ENCODE data around the gene INO80. TPM values are rescaled to one million over a fixed set of nuclear protein-coding genes. Genes with fewer than 3 reads are reported as not detected.

The INO80 gene
- total RNA-seq, 2 donors from 2014 or later: 23.0 to 51.2 TPM

GRCh38 chr15:40940296-40940801 lies 175.7 kb downstream of the INO80 start:
- Histone ChIP-seq H3K36me3 (no peaks in the 10 kb centered on the region), H3K27ac (no peak overlapping the region), H3K27me3 (replicated peaks; ENCODE audit: insufficient read depth) (no peaks in the 10 kb centered on the region), H3K9me3 (no peaks in the 10 kb centered on the region), H3K4me1 (replicated peaks) (peaks cover 7% of the 10 kb centered on the region), H3K4me3 (no peak overlapping the region)
- no peak for DNase-seq (ENCODE audit: low spot score)
- intact Hi-C loops (cut with DNase I): loop anchor here (2.0 to 5.0 kb wide), 2 partner anchors 33 to 82 kb away; no protein-coding TSS in a partner anchor
- WGBS: 40% methylated on average over 15 of the region's 15 CpGs
- TF ChIP-seq CTCF (IDR thresholded peaks at IDR 0.05) (no peak), POLR2AphosphoS5 (IDR thresholded peaks at IDR 0.05) (no peak), POLR2A (IDR thresholded peaks at IDR 0.05) (no peak)

GRCh38 chr15:40938536-40938870 lies 177.6 kb downstream of the INO80 start:
- no peaks in the 10 kb centered on the region for H3K27me3 ChIP-seq (replicated peaks; ENCODE audit: insufficient read depth)
- H3K27ac ChIP-seq: no peak overlapping the region
- no peak for DNase-seq (ENCODE audit: low spot score)
- H3K4me3 ChIP-seq: no peak overlapping the region
- TF ChIP-seq CTCF (IDR thresholded peaks at IDR 0.05): no peak
- no peak for TF ChIP-seq POLR2A (IDR thresholded peaks at IDR 0.05)
- no peak for TF ChIP-seq POLR2AphosphoS5 (IDR thresholded peaks at IDR 0.05)
- WGBS: 92% methylated on average over 6 of the region's 6 CpGs
- intact Hi-C loops (cut with DNase I): no loop called here
- H3K4me1 ChIP-seq (replicated peaks): peaks cover 7% of the 10 kb centered on the region
- no peaks in the 10 kb centered on the region for H3K36me3 ChIP-seq
- no peaks in the 10 kb centered on the region for H3K9me3 ChIP-seq

- Histone ChIP-seq H3K36me3 (no peaks in the 10 kb centered on the region), H3K27ac (no peak overlapping the region), H3K9me3 (no peaks in the 10 kb centered on the region), H3K4me3 (no peak overlapping the region), H3K27me3 (replicated peaks; ENCODE audit: insufficient read depth) (no peaks in the 10 kb centered on the region), H3K4me1 (replicated peaks) (peaks cover 7% of the 10 kb centered on the region)
- WGBS: 68% methylated on average over 19 of the region's 19 CpGs
- intact Hi-C loops (cut with DNase I): no loop called here
- TF ChIP-seq POLR2AphosphoS5 (IDR thresholded peaks at IDR 0.05): no peak
- TF ChIP-seq POLR2A (IDR thresholded peaks at IDR 0.05): no peak
- peak in 2 of 4 experiments; percentile 29 to 70 for TF ChIP-seq CTCF (IDR thresholded peaks at IDR 0.05)
- DNase-seq (ENCODE audit: low spot score): peak; percentile 46
Measured at GRCh38 chr15:40937762-40938535, 178.1 kb downstream of the INO80 start.

- no peaks in the 10 kb centered on the region for H3K27me3 ChIP-seq (replicated peaks; ENCODE audit: insufficient read depth)
- WGBS: 70% methylated on average over 15 of the region's 15 CpGs
- peaks cover under 1% of the 10 kb centered on the region for H3K4me1 ChIP-seq (replicated peaks)
- DNase-seq (ENCODE audit: low spot score): no peak
- H3K4me3 ChIP-seq: no peak overlapping the region
- H3K9me3 ChIP-seq: no peaks in the 10 kb centered on the region
- intact Hi-C loops (cut with DNase I): no loop called here
- no peak overlapping the region for H3K27ac ChIP-seq
- TF ChIP-seq CTCF (IDR thresholded peaks at IDR 0.05) (no peak), POLR2AphosphoS5 (IDR thresholded peaks at IDR 0.05) (no peak), POLR2A (IDR thresholded peaks at IDR 0.05) (no peak)
- H3K36me3 ChIP-seq: no peaks in the 10 kb centered on the region
Measured at GRCh38 chr15:40936709-40937666, 179.1 kb downstream of the INO80 start.

Data from prostate gland (tissue), 2 donors.